HepG2 (cell line): ENCODE results near the gene SHFL. TPM values are rescaled to one million over a fixed set of nuclear protein-coding genes. Genes with fewer than 3 reads are reported as not detected.

Source experiments
- CBX2 ChIP-seq, 2 experiments: fragments of 200-600 bp in 1 of 2; sonication (generic); formaldehyde crosslinking in 1 of 2; IDR thresholded peaks; 2 replicates each; pipeline versions ENCODE4 v1.7.0 to v1.8.1; 2018 to 2022; ENCODE audit warnings: low read depth in 2 of 2, low read length in 1 of 2, mild to moderate bottlenecking in 1 of 2, missing genetic modification reagents in 1 of 2
- CCAR2 ChIP-seq: fragments of 200-400 bp; formaldehyde crosslinking; optimal IDR thresholded peaks from 2 replicates; pipeline ENCODE3; 2018; ENCODE audit warnings: low read depth, mild to moderate bottlenecking, low read length, moderate library complexity
- CEBPG ChIP-seq: IDR thresholded peaks from 2 replicates; pipeline ENCODE4 v1.6.1; 2016
- CHD2 ChIP-seq: IDR thresholded peaks from 2 replicates; pipeline ENCODE4 v1.6.1; 2011; ENCODE audit warnings: low read depth, low read length, improper control_type of control experiment
- DRAP1 ChIP-seq: IDR thresholded peaks from 2 replicates; pipeline ENCODE4 v1.6.1; 2016; ENCODE audit warnings: missing genetic modification reagents, missing compliant biosample characterization
- GTF2F1 ChIP-seq: fragments of 150-350 bp; IDR thresholded peaks from 2 replicates; pipeline ENCODE4 v1.6.1; 2014; ENCODE audit warnings: low read length
- KLF11 ChIP-seq: IDR thresholded peaks from 2 replicates; pipeline ENCODE4 v1.6.1; 2016; ENCODE audit warnings: missing compliant biosample characterization
- KMT2B ChIP-seq: IDR thresholded peaks from 2 replicates; pipeline ENCODE4 v1.6.1; 2016; ENCODE audit warnings: missing genetic modification reagents, missing compliant biosample characterization
- MAFK ChIP-seq, 2 experiments: IDR thresholded peaks in 1 of 2; conservative IDR thresholded peaks in 1 of 2; 2 replicates each; pipeline ENCODE4 v1.6.1; 2011; ENCODE audit warnings: improper control_type of control experiment in 2 of 2, low read length in 2 of 2
- MAZ ChIP-seq, 2 experiments: sonication (generic) in 1 of 2; formaldehyde crosslinking in 1 of 2; IDR thresholded peaks; 2 replicates each; pipeline versions ENCODE4 v1.5.0 to v1.6.1; 2012 to 2020; ENCODE audit warnings: low read depth in 2 of 2, mild to moderate bottlenecking in 2 of 2, borderline replicate concordance in 1 of 2, improper control_type of control experiment in 1 of 2, low read length in 1 of 2, missing genetic modification reagents in 1 of 2, moderate library complexity in 1 of 2
- MTF1 ChIP-seq: sonication (generic); formaldehyde crosslinking; IDR thresholded peaks from 2 replicates; pipeline ENCODE4 v1.5.0; 2020; ENCODE audit warnings: missing genetic modification reagents
- MYPOP ChIP-seq: sonication (generic); formaldehyde crosslinking; IDR thresholded peaks from 2 replicates; pipeline ENCODE4 v1.8.1; 2023; ENCODE audit warnings: mild to moderate bottlenecking, moderate library complexity, missing genetic modification reagents
- NBN ChIP-seq: fragments of 450-650 bp; conservative IDR thresholded peaks from 2 replicates; pipeline ENCODE4 v1.6.1; 2017
- RCOR2 ChIP-seq: IDR thresholded peaks from 2 replicates; pipeline ENCODE4 v1.6.1; 2016; ENCODE audit warnings: missing biosample characterization, missing genetic modification reagents
- ZC3H4 ChIP-seq: sonication (generic); formaldehyde crosslinking; IDR thresholded peaks from 2 replicates; pipeline ENCODE4 v1.4.0; 2020; ENCODE audit warnings: missing genetic modification reagents, borderline replicate concordance
- ZNF234 ChIP-seq: sonication (generic); formaldehyde crosslinking; conservative IDR thresholded peaks from 2 replicates; pipeline ENCODE4 v1.5.1; 2020; ENCODE audit warnings: mild to moderate bottlenecking, missing genetic modification reagents
- ZNF318 ChIP-seq: sonication (generic); formaldehyde crosslinking; IDR thresholded peaks from 2 replicates; pipeline ENCODE4 v1.4.0; 2020; ENCODE audit warnings: mild to moderate bottlenecking, missing genetic modification reagents
- ZNF530 ChIP-seq: sonication (generic); formaldehyde crosslinking; IDR thresholded peaks from 2 replicates; pipeline ENCODE4 v1.5.0; 2020; ENCODE audit warnings: low read depth, mild to moderate bottlenecking, missing genetic modification reagents
- ZNF572 ChIP-seq: sonication (generic); formaldehyde crosslinking; IDR thresholded peaks from 2 replicates; pipeline ENCODE4 v1.5.1; 2020; ENCODE audit warnings: mild to moderate bottlenecking, missing genetic modification reagents
- ZNF772 ChIP-seq: sonication (generic); formaldehyde crosslinking; IDR thresholded peaks from 2 replicates; pipeline ENCODE4 v1.5.0; 2020; ENCODE audit warnings: mild to moderate bottlenecking, missing genetic modification reagents
- polyA plus RNA-seq, 8 experiments: library from polyadenylated mRNA; depleted of rRNA in 3 of 8; stranded (reverse) in 7 of 8; unstranded in 1 of 8; fragments of >200 nt; fragmentation: Illumina TruSeq in 4 of 8; extraction: Trizol in 4 of 8; gene quantifications; 2 replicates each; pipeline versions ENCODE4 v1.2.1 to v1.2.3, GENCODE V29; 2011 to 2016; ENCODE audit warnings: low read depth in 4 of 8, missing spikeins in 1 of 8, mixed read lengths in 1 of 8; ENCODE audit not compliant: insufficient read depth in 1 of 8
- total RNA-seq, 5 experiments: library from RNA; depleted of rRNA; stranded (reverse); fragments of >200 nt; fragmentation: Illumina TruSeq; extraction: Trizol; gene quantifications; 2 replicates each; pipeline ENCODE4 v1.2.3, GENCODE V29; 2016; ENCODE audit warnings: low read depth in 1 of 5

Gene SHFL
- total and polyA plus RNA-seq, 2 of the 13 experiments (the other 11 are each of a cell fraction or from before 2014, with no cell fraction given) = 12.3 to 36.4 TPM

GRCh38 chr19:10085641-10086590 lies at the start of gene SHFL (continued):
- TF ChIP-seq RCOR2 (CRISPR knock-in tag) (peak; percentile 93), CCAR2 (no peak), ZNF572 (CRISPR knock-in tag) (no peak), ZNF234 (CRISPR knock-in tag) (0 out of 2 replicates have a peak, but pooled peaks have one; percentile 48), MYPOP (CRISPR knock-in tag) (no peak), ZC3H4 (CRISPR knock-in tag) (no peak), MAFK (conservative IDR thresholded peaks at IDR 0.05 in 1 of 2, IDR thresholded peaks at IDR 0.05 in 1 of 2; ENCODE audit: low read length in 2 of 2) (no peak), GTF2F1 (no peak), MTF1 (CRISPR knock-in tag) (no peak), DRAP1 (peak; percentile 50; the same call in 1 of the 2 replicates), ZNF318 (peak; percentile 24; the same call in 1 of the 2 replicates), MAZ (IDR thresholded peaks at IDR 0.05; ENCODE audit: borderline replicate concordance, low read depth, low read length) (no peak), MAZ (CRISPR knock-in tag; IDR thresholded peaks at IDR 0.05; ENCODE audit: low read depth) (no peak), ZNF530 (CRISPR knock-in tag) (no peak), KMT2B (CRISPR knock-in tag) (no peak), CBX2 (IDR thresholded peaks at IDR 0.05; ENCODE audit: low read depth, low read length) (no peak), CBX2 (CRISPR knock-in tag; IDR thresholded peaks at IDR 0.05; ENCODE audit: low read depth) (no peak), CHD2 (no peak), KLF11 (CRISPR knock-in tag) (no peak), CEBPG (CRISPR knock-in tag) (no peak), NBN (no peak), ZNF772 (CRISPR knock-in tag) (no peak)
